Brain pericyte (primary cell): ENCODE measurements around the gene MYO1B.

Experiments used
- DNase-seq: peaks from one replicate; pipeline ENCODE4 v3.0.0-alpha.2; 2012; ENCODE audit warnings: low read depth, low spot score

The MYO1B gene

DNA sequence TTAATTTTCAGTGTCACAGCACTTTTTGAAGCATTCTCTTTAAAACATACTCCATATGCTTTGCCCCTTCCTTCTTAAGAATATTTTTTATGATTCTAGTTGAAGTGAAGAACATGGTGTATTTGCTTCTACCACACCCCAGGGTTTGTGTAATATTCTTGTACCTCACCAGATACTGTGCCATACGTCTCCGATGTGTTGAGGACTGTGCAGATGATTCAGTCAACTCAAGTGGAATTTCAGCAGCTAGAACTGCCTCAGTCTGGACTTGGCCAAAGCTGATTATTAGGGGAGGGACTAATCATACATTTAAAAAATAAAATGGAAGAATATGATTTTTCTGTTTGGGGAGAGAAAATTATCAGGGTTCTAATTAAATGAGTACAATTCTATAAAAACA is 115.7 kb downstream of the MYO1B start:
- DNase-seq = no peak

GRCh38 chr2:191362841-191363240 is 117.6 kb downstream of the MYO1B start:
- DNase-seq = no peak

DNA sequence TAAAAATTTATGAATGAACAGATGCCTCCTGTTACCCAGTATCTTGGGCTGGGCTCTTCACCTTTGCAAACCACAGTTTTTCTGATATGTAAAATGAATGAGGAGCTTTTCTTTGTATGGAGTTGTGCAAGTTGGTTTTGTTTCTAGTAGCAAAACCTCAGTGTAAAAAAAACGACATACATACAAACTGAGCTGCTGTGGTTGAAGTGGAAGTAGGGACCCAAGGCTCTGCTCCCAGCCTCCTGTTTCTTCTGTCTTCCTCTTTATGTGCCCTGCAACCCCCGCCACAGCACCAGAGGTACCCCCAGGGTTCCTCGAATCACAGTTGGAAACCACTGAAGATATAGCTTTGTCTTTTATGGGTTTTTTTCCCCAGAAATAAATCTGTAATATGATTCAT is 118.1 kb downstream of the MYO1B start:
- no peak for DNase-seq

DNA sequence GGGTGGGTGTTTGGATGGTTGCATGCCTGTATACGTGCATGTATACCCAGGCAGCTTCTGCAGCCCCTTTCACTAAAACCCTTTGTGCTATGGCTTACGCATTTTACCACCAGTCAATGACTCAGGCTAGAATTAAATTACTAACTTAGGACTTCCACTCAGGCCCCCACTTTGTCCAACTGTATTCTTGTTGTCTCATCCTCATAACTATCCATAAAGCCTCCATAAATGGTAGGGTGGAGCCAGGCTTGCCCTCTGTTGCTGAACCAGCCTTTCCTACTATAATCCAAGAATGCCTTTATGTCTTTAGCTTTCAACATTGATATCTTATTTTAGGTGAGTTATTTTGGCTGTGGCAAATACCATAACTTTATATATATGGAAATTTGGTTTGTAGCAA is 119.9 kb downstream of the MYO1B start:
- DNase-seq = no peak

DNA sequence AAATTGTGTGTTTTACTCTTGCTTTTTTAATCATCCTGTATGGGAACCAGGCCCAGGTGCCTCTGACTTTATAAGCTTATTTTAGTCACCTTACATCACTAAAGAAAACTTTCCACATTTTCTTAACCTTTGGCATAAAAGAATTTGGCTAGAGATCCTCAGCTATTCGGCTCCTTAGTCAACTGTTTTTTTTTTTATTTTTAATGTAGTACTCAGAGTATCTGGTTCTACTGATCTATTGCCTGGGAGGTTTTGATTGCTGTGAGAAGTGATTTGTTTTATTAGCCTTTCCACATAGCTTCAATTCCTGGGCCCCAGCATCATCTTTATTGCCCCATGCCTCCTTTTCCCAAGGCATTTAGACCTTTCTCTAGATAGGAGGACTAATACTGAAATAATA is 121.0 kb downstream of the MYO1B start:
- DNase-seq = no peak

- DNase-seq = no peak
Measured at GRCh38 chr2:191369034-191369433, 123.8 kb downstream of the MYO1B start.

- no peak for DNase-seq
Measured at GRCh38 chr2:191374366-191374765, 129.2 kb downstream of the MYO1B start.

GRCh38 chr2:191374939-191375338 is 129.7 kb downstream of the MYO1B start:
- no peak for DNase-seq

GRCh38 chr2:191376981-191377629 is 131.9 kb downstream of the MYO1B start:
- DNase-seq = peak; percentile 46

- DNase-seq = no peak
Measured at GRCh38 chr2:191379375-191379774, 134.2 kb downstream of the MYO1B start.

GRCh38 chr2:191382801-191383200 is 137.6 kb downstream of the MYO1B start:
- peak; percentile 65 for DNase-seq

- DNase-seq = no peak
Measured at GRCh38 chr2:191383486-191383885, 138.3 kb downstream of the MYO1B start.

DNA sequence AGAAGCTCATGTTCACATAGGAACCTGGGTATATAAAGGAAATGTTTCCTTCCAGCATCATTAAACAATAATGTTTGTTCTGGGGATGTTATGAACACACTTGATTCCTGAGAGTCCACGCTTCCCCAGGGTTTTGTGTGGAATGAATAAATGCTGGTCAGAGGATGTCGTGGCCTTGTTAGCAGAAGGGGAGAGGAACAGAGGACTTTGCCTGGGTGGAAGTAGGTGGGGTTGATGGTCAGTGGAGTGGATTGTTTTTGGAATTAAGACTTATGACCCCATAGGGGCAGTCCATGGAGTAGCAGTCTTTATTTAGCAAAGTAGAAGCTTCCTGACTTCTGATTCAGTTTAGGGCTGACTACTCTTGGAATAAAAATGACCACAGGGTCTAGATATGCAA is 139.6 kb downstream of the MYO1B start:
- DNase-seq = no peak

DNA sequence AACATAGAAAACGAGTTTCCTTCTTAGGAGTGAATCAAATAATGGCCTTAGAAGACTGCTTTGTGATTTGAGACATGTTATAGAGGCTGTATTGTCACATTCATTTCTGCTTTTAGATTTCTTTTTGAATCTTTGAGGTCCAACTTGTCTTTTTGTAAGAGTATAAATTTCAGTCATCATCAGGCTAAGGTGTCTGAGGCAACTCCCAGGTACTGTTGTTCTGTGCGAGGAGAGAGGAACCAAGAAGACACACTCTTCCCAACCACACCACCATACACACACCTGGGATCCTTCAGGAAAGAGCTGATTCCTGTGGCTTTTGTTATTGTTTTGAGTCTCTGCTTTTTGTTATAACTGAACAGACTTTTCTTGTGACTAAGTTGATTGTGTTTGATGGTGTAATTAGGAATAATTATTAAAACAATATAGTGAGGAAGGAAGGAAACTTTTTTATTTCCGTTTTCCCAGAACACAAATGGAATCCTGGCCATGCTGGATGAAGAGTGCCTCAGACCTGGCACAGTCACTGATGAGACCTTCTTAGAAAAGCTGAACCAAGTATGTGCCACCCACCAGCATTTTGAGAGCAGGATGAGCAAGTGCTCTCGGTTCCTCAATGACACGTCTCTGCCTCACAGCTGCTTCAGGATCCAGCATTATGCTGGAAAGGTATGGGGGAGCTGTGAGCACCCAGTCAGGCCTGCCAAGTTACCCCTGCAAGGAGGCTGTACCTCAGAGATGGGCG is 140.4 kb downstream of the MYO1B start:
- no peak for DNase-seq

DNA sequence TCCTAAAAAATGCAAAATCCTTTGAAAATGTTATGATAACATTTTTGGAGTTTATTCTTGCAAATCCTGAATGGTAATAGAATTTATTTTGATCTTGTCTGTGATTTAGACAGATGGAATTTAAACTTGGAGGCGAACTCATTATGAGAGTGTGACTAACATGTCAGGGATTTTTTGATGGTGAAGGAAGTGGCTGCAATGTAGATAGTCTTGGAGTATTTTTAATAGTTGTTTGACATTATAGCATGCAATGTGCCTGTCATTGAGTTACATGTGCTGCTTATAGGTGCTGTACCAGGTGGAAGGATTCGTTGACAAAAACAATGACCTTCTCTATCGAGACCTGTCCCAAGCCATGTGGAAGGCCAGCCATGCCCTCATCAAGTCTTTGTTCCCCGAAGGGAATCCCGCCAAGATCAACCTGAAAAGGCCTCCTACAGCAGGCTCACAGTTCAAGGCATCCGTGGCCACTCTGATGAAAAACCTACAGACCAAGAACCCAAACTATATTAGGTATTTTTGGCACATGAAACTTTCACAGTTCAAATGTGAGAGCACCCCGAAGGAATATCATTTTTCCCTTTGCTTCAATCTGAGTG is 141.8 kb downstream of the MYO1B start:
- no peak for DNase-seq

GRCh38 chr2:191389288-191389687 is 144.1 kb downstream of the MYO1B start:
- DNase-seq = no peak

GRCh38 chr2:191391171-191391570 is 146.0 kb downstream of the MYO1B start:
- DNase-seq = no peak

GRCh38 chr2:191394043-191394442 is 148.8 kb downstream of the MYO1B start:
- DNase-seq = no peak

- no peak for DNase-seq
Measured at GRCh38 chr2:191396794-191397193, 151.6 kb downstream of the MYO1B start.

DNA sequence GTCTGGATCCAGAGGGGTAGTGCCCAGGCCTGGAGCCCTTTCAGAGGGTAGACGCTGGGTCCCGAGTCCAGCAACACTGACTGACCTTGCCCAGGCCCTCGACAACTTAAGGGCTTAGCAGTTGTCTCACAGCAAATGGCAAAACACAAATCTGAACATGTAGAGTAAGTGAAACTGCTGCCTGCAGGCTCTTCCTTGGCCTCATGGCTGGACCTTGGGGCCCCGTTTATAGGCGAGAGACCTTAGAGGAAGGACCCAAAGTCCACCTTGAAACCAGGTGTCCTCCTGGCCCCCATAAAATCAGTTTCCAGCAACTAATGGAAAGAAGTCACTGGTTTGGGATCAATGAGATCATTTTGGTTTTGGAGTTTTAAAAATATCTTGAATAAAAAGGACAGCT is 154.4 kb downstream of the MYO1B start:
- no peak for DNase-seq

GRCh38 chr2:191401287-191401686 is 156.1 kb downstream of the MYO1B start:
- no peak for DNase-seq

DNA sequence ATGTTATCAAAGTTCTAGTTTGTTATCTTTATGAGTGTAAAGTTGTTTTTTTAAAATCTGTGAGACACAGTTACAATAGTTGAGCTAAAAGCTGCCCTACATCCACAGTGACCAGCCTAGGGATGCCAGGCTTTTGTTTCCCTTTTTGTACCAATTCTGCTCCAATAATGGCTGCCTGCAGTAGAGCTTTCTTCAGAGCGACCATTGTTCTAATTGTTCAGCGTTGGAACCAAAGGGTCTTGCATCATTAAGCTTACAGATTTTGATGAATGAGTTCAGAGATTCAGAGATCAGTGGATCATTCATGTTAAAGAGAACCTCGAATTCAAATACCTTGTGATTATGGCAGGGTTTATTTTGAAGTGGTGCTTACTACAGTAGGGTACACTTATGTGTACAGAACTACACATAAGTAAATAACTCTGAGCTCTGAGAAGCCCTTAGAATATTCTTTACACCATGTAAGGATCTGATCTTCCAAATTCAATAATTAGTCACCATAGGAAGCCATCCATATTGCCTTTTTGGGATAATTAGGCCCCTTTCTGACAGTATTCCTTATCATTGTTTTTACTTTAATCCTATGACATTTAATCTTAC is 157.9 kb downstream of the MYO1B start:
- DNase-seq = no peak

DNA sequence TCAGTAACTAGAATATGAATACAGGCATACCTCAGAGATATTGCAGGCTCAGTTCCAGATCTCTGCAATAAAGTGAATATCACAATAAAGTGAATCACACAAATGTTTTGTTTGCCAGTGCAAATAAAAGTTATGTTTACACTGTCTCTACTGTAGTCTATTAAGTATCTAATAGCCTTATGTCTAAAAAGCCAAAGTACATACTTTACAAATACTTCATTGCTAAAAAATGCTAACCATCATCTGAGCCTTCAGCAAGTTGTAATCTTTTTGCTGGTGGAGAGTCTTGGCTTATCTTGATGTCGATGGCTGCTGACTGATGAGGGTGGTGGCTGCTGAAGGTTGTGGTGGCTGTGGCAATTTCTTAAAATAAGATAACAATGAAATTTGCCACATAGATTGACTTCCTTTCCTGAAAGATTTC is 159.4 kb downstream of the MYO1B start:
- no peak for DNase-seq
